Stimulated activated naive CD4-positive, alpha-beta T cell treated with Interleukin-2 at 50 U/mL for 16 hours (primary cell): ENCODE data around the gene FAM20C.

Source experiments
- DNase-seq: peaks from one replicate; lab custom pipeline; 2025; lab: John Stamatoyannopoulos, UW

Gene FAM20C

DNA sequence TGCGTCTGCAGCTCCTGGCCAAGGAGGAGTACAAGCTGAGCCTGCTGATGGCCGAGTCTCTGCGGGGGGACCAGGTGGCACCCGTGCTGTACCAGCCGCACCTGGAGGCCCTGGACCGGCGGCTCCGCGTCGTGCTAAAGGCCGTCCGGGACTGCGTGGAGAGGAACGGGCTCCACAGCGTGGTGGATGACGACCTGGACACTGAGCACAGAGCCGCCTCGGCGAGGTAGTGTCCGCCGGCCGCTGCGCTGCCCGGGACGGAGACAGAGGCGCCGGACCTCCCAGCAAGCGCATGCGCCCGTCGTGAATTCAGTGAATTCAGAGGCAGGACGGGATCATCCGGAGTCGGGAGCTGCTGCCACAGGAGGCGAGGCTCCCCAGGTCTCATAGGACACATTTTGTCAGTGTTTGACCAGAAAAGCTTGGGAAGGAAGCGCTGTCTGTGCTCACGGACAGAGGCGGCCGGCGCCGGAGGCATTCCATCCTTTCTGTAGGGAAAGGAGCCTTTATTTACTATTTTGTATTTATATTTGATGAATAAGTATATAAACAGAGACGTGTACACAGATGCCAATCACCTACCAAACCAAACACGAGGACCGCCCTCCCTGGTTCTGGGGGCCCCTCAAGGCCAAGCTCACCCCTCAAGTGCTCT is 67.5 kb downstream of the FAM20C start:
- DNase-seq: no peak

DNA sequence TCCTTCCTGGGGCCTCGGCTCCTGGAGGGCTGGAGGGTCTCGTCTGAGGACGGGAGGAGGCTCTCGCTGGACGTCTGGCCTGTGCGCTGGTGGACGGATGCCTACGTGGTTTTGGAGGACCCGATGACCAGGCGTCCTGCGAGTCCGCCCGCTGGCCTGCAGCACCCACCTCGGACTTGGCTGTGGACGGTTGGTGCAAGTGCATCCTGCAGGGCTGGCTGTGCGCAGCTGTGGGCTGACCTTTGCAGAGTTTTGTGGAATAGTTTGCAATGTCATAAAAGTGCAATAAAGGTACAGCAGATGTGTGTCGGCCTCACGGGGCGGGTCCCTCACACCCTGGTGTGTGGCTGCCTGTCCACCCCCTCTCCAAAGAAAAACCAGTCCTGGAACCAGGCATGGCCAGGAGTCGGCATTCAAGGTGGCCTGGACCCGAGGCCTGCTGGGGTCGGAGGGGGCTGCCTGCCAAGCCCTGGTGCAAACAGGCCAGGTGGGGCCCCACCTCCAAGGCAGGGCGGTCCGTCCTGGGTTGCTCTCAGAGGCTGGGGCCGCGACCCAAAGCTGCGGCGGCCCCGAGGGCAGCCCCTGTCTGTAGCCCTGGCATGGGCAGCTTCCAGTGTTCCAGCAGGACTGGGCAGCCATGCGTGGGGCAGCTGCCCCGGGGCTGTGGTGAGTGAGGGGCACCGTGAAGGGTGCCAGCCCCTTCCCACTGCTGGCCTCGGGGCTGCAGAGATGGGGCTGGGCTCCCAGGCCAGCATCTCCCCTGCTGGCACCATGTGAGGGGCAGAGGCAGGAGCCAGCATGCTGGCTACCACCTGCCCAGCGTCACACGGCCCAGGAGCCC is 68.3 kb downstream of the FAM20C start:
- no peak for DNase-seq

DNA sequence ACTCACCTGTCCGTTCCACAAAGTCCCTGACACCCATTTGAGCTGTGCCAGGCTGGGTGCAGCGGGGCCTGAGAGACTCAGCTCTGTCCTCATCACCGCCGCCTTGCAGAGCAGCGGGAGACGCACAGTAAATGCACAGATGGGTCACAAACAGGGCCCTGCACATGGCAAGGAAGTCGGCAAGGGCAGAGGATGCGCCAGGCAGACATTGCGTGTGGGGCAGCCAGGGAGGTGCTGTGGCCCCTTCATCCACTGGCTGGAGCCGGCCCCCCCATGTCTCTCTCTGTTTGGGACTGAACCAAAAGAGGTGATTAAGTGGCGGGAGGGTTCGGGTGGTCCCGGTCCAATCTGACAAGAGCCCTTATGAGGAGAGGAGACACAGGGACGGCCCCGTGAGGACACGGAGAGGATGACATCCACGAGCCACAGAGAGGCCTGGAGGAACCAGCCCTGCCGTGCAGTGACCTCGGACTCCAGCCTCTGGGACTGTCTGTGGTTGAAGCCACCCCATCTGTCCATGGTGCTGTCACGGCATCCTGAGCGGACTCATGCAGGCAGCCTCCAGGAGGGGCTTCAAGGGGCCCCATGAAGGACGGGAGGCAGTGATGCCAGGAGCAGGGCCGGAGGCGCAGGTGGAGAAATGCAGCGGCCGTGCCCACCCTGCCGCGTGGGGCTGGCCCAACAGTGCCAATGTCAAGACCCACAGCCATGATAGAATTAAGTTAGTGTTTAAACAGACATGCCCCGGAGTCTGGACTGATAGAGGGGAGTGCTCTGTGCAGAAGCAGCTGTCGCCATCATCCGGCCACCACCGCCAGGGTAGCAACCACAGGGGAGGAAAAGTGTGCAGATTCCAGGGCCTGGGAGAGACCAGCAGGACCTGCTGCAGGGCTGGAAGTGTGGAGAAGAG is 69.2 kb downstream of the FAM20C start:
- DNase-seq: no peak

DNA sequence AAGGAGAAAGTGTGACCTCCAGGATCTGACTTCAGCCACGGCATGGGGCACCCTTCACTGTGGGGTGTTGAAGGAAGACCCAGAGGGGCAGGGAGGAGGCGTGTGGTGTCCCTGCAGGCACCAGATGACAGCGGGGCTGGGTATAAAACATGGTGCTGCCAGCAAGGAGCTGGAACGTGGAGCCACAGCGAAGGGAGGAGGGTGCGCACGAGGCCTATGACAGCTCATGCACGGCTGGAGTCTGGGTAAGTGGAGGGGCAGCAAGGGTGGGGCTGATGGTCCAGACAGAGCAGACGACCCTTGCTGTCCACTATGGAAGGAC is 69.8 kb downstream of the FAM20C start:
- DNase-seq: no peak

DNA sequence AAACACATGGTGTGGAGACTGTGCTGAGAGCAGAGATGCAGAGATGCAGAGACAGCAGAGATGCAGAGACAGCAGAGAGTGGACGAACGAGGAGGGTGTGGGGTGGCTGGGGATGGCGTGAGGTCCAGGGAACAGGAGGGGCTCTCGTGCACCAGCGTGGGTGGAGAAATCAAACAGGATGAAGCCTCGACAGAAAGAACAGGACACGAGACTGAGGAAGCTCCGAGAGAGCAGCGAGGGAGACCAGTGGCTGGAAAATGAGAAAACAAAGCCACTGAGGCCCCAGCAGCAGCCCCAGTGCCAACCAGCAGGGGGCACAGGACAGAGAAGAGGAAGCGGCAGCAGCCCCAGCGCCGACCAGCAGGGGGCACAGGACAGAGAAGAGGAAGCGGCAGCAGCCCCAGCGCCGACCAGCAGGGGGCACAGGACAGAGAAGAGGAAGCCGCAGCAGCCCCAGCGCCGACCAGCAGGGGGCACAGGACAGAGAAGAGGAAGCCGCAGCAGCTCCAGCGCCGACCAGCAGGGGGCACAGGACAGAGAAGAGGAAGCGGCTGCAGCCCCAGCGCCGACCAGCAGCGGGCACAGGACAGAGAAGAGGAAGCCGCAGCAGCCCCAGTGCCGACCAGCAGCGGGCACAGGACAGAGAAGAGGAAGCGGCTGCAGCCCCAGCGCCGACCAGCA is 70.4 kb downstream of the FAM20C start:
- DNase-seq: peak; percentile 38

DNA sequence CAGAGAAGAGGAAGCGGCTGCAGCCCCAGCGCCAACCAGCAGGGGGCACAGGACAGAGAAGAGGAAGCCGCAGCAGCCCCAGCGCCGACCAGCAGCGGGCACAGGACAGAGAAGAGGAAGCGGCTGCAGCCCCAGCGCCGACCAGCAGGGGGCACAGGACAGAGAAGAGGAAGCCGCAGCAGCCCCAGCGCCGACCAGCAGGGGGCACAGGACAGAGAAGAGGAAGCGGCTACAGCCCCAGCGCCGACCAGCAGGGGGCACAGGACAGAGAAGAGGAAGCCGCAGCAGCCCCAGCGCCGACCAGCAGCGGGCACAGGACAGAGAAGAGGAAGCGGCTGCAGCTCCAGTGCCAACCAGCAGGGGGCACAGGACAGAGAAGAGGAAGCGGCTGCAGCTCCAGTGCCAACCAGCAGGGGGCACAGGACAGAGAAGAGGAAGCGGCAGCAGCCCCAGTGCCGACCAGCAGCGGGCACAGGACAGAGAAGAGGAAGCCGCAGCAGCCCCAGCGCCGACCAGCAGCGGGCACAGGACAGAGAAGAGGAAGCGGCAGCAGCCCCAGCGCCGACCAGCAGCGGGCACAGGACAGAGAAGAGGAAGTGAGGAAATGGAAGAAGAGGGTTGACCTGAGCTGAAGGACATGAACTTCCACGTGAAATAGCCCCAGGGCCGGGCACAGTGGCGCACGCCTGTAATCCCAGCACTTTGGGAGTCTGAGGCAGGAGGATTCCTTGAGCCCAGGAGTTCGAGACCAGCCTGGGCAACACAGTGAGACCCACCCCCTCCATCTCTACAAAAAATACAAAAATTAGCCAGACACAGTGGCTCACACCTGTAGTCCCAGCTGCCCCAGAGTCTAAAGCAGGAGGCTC is 71.3 kb downstream of the FAM20C start:
- DNase-seq: peak; percentile 77

DNA sequence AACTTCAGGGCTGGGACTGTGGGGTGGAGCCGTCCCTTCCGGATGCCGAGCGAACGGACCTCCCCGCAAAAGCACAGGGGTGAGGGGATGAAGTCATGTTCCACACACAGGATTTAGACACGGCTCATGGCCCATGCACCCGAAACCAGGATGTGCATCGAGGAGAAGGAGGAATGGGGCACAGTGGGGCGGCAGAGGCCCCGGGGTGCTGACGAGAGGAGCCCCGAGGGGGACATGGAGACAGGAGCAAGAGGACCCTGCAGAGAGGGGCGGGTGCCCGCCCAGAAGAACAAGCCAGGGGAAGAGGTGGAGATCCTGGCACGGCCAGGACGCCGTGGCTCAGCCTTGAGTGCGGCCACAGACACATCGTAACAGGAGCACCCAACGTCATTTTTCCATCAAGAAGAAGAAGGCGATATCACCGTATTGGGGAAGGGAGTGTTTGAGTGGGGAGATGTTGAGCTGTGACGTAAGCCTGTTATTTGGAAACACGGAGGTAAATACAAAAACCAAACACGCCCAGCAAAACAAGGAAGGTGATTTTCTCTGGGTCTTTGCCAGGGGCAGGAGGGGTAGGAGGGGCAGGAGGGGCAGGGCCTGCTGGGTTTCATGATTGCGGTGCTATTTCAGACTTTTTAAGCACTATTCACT is 72.3 kb downstream of the FAM20C start:
- no peak for DNase-seq

DNA sequence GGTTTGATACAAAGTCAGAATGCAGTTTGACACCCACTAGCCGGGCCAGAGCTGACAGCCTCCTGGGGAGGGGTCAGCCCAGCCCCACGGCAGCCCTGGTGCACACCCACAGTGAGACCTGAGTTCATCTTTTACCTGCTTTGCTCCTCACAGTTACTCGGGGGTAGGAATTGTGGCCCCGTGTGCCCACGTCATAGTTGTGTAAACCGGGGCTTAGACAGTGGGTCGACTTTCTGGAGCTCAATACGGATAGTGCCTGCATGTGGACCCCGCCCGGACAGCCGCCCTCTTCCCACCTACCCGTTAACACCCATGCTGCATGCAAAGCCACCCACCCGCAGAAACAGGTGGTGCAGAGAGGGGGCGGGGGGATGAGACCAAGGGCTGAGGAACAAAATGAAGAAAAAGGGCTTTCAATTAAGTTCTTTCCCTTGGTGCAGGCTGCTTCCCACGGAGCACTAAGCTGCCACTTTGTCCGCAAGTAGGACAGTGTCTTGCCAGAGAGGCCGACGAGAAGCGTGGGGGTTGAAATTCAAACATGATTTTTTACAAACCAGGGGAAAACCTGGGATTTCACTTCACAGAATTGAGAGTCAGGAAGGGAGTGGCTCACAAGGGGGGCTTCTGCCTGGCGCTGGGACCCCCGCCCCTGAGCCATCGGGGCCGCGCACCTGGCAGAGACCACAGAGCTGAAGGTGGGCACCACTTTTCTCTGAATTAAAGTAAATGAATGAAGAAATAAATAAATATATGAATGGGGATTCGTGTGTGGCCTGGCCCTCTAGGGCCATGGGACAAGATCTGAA is 73.0 kb downstream of the FAM20C start:
- no peak for DNase-seq

DNA sequence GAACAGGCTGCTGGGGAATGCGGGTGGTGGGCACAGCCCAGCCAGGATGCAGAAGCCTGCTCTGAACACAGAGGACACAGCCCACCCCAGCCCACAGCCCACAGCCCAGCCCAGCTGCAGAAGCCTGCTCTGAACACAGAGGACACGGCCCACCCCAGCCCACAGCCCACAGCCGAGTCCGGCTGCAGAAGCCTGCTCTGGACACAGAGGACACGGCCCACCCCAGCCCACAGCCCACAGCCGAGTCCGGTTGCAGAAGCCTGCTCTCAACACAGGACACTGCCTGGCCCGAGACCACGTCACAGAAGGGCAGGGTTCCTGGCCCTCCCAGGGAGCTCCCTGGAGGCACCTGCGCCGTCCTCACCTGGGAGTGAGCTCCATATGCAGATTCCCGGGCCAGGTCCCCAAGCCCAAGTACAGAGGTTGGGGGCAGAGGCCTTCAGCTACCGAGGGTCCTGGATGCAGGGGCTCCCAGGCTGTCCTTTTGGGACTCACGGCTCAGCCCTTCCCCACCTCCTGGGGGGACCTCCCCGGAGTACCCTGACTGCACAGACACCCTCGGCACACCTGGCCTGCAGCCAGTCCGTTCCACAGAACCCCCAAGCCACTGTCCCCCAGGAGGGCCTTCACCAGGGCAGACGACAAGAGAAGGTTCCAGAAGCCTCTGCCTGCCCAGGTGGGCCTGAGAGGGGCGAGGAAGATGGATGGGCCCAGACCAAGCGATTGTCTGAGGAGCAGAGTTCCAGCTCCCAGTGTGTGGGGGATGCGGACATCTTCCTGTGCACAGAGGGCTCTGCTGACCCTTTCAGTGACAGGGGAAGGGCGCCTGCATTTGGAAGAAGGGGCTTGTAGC is 73.9 kb downstream of the FAM20C start:
- DNase-seq: no peak

DNA sequence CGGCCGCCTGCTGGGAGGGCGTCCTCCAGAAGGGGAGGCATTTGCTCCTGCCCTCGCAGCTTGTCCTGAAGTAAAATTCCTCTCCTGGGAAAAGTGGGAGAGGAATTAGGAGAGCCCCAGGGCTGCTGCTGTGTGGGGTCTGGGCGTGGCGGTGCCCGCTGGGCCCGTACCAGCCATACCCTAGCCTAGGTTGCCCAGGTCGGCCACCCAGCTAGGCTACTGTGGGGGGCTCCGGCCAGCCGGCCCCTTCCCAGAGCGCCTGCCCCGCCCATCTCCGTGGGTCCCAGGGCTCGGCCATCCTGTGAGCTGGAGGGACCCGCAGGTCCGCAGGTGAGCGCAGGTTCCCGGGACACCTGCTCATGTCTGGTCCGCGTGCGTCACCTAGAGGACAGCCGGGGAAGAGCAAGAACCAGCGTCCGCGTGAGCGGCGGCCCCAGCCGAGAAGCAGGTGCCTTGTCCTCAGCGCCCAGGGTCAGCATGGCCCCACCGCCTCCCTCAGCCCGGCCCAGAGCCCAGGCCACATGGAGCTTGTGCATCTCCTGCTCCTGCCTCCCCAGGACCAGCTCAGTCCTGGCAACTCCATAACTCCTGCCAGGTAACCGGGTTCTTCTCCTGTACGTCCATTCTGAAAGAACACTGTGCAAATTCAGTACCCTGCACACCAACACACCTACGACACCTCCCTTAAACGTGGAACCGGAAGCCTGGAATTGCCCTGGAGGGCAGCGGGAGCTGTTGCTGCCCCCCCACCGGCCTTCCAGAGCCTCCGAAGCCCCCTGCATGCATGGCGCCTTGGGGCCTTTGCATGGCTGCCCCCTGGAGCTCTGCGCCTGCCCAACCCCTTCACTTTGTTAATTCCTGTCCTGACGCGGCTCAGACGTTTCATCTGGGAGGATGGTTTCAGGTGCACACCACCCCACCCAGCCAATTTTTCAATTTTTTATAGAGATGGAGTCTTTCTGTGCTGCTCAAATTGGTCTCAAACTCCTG is 74.8 kb downstream of the FAM20C start:
- no peak for DNase-seq

DNA sequence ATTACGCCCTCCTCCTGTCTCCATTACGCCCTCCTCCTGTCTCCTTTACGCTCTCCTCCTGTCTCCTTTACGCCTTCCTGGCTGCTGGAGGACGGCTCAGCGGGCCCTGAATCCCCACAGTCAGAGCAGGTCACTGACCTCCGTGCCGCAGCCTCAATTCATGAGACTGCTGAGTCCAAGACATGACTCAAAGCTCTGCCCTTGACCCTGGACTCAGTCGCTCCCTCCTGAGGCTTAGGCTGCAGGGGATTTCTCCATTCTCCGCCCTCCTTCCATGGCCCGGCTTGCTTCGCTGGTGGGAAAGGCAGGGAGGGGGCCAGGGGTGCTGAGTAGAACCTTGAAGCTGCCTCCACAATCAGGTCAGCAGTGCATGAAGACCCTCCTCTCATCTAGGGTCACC is 76.6 kb downstream of the FAM20C start:
- no peak for DNase-seq

DNA sequence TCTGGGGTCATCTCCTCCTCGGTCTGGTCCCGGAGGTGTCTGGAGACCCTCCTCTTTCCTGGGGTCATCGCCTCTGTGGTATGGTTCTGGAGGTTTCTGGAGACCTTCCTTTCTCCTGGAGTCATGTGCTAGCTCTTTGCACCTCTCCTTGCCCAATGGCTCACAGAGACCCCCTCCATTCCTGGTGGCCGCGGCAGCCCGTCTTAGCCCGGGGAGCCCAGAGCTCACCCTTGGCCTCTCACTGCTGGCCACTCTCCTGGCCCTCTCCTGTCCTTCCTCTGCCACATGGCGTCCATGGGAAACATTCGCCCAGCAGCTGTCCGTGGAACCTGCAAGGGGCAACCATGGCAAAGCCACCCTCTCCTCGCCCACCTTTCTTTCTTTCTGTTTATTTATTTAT is 77.3 kb downstream of the FAM20C start:
- no peak for DNase-seq

DNA sequence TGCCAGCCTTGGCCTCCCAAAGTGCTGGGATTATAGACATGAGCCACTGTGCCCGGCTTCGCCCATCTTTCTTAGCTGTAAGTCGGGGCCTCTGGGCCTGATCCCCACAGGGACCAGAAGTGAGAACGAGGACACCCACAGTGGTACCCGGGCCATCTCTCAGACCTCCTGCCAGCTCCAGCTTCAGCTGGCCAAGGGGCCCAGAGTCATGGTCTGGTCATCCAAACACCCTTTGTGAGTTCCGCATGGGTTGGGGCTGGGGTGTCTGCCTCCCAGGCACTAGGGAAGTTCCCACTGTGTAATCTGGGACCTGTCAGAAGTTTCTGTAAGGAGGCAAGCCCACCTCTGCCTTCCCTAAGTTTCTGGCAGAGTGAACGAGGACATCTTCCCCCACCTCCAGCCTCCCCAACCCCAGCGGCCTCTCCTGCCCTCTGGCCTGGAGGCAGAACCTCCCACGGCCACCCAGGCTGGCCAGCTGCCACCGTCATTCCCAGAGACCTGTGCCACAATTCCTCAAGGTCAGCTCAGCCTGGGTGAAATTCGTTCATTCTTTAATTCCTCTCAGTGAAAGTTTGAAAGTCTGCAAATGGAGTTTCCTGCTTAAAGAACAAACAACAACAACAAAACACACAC is 78.1 kb downstream of the FAM20C start:
- DNase-seq: no peak

DNA sequence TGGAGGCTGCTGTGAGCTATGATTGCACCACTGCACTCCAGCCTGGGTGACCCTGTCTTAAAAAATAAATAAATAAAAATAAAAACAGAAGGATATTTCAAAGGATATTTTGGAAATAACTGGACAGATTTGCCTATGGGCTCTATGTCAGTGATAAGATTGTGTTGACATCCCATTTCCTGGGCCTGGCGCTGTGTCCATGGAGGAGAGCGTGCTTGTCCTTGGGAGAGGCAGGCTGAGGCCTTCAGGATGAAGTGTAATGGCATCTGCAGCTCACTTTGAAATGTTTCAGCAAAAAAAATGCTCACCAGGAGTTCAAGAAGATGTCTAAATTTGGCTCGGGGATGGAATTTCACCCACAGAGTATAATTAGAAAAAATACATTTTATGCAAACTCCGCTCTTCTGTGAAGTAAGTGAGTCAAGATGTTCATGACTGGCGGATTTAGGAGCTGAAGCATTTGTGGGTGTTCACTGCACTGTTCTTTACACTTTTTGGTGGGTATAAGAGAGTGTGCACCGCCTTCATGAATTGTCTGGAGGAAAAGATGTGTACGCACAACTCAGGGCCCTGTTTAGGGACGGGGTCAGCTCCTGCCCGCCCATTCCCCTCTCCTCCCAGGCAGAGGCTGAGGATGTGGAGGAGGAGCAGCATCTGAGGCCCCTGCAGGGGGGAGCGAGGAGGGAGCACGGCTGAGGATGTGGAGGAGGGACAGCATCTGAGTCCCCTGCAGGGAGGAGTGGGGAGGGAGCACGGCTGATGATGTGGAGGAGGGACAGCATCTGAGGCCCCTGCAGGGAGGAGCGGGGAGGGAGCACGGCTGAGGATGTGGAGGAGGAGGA is 79.1 kb downstream of the FAM20C start:
- DNase-seq: no peak

DNA sequence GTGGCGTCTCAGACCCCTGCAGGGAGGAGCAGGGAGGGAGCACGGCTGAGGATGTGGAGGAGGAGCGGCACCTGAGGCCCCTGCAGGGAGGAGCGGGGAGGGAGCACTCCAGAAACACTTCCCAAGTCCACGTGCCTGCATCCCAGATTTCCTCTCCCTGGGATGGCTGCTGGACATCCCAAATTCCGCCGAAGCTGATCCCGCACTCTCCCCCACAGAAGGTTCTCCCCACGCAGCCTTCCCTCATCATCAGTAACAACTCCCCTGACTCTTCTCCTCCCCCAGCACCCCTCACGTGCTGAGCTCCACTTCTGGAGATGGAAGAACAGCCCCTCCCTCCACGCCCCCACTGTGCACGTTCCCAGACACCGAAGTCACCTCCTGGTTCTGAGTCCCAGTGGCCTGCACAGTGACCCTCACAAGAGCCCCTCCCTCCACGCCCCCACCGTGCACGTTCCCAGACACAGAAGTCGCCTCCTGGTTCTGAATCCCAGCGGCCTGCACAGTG is 79.8 kb downstream of the FAM20C start:
- DNase-seq: no peak

DNA sequence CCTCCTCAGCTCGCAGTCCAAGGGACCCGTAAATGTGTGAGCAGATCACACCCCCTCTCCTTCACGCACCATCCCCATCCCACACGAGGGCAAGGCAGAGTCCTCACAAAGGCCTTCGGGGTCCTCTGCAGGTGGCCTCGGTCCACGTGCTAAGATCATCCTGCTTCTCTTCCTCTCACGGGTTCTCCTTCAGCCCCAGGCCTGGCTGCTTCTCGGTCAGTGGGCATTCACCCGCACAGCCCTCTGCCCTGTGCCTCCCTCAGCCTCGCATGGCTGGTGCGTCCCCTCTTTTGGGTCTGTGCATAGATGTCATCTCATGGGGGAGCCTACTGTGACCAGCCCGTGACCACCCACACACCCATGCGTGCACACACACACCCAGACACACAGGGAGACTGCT is 80.3 kb downstream of the FAM20C start:
- DNase-seq: no peak
